SU-DHL-6 (cell line): ENCODE results near the gene MYZAP.

Source experiments
- EZH2phosphoT487 ChIP-seq: fragments of 200-600 bp; sonication (generic), shearing (Covaris generic); conservative IDR thresholded peaks from 2 replicates; pipeline ENCODE4 v1.6.1; 2018; ENCODE audit warnings: mild to moderate bottlenecking, antibody characterized with exemption, low read length, moderate library complexity, mixed read lengths
- TF ChIP-seq, protein P1 (sequence below): fragments of 200-600 bp; sonication (generic); IDR thresholded peaks from one replicate; pipeline ENCODE4 v1.5.1; 2017; ENCODE audit warnings: antibody characterized with exemption, mild to moderate bottlenecking, low read length, moderate library complexity; ENCODE audit not compliant: insufficient read depth, poor library complexity, severe bottlenecking

DNA sequence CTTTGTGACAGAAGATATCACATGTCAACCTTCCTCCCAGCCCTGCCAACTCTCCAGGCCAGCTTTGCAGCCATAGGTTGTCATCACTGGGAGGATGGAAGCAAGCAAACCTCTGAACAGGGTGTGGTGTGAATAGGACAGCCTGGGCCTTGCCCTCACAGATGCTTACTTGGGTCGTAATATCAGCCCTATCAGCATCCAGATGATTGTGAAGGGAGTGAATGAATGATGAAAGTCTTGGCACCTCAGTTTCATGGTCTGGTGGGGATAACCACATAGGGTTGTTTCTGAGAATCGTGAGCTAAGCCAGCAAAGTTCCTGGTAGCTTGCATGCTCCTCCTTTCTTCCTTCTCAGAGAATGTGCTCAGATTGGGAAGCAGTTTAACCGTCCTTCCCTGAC is 59.7 kb downstream of the MYZAP start:
- TF ChIP-seq, protein P1, sequence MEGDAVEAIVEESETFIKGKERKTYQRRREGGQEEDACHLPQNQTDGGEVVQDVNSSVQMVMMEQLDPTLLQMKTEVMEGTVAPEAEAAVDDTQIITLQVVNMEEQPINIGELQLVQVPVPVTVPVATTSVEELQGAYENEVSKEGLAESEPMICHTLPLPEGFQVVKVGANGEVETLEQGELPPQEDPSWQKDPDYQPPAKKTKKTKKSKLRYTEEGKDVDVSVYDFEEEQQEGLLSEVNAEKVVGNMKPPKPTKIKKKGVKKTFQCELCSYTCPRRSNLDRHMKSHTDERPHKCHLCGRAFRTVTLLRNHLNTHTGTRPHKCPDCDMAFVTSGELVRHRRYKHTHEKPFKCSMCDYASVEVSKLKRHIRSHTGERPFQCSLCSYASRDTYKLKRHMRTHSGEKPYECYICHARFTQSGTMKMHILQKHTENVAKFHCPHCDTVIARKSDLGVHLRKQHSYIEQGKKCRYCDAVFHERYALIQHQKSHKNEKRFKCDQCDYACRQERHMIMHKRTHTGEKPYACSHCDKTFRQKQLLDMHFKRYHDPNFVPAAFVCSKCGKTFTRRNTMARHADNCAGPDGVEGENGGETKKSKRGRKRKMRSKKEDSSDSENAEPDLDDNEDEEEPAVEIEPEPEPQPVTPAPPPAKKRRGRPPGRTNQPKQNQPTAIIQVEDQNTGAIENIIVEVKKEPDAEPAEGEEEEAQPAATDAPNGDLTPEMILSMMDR = no peak
- TF ChIP-seq EZH2phosphoT487 = no peak
